ENCODE measurements around the gene BEND3. TPM values are rescaled to one million over a fixed set of nuclear protein-coding genes. Genes with fewer than 3 reads are reported as not detected.

The BEND3 gene
- total and polyA plus RNA-seq, 9 of the 15 experiments (the other 6 are each of a cell fraction or from before 2014, with no cell fraction given), result 0.64 to 8.4 (median 3.3) TPM

- peaks cover 0 to 3% of the 10 kb centered on the region in 2 experiments; a peak in 2 of 5 replicates for H3K4me1 ChIP-seq (replicated peaks in 1 of 2; ENCODE audit: control insufficient read depth in 2 of 2, insufficient read depth in 2 of 2, low read length in 2 of 2)
- H3K4me3 ChIP-seq, result no peak overlapping the region
- ChIA-PET CTCF (ENCODE audit: low intra/inter-chr PET ratio) (no interaction called here), POLR2A (interaction anchor here (0.6 to 0.7 kb wide), 2 partner anchors 158 to 238 kb away, joined by 3 read pairs; no protein-coding TSS in a partner anchor)
- intact Hi-C loops (cut with micrococcal nuclease), result no loop called here
- H4K20me1 ChIP-seq (replicated peaks; ENCODE audit: control insufficient read depth, insufficient read depth, low read length), result no peaks in the 10 kb centered on the region
- DNase-seq (ENCODE audit: extremely low read depth in 1 of 4, low spot score in 3 of 4) (peak in 1 of 4 experiments; percentile 22), ATAC-seq (peak; percentile 80), FAIRE-seq (peak; percentile 56)
- 0 out of 2 replicates have a peak, but pooled peaks cover 2% of the 10 kb centered on the region for H3K9me3 ChIP-seq (replicated peaks; ENCODE audit: control insufficient read depth, insufficient read depth, low read depth, low read length)
- H2AFZ ChIP-seq (ENCODE audit: low read depth, low read length), result 0 out of 2 replicates have a peak overlapping the region, but pooled peaks have one; percentile 17
- in situ Hi-C loops (cut with MboI), result no loop called here
- WGBS (ENCODE audit: insufficient coverage, low coverage, missing lambda C conversion rate), result 43% methylated on average over 4 of the region's 4 CpGs
- no peaks in the 10 kb centered on the region for H3K9me1 ChIP-seq (ENCODE audit: control insufficient read depth, insufficient read depth, low read length)
- no TSS peak for BruUV-seq (replicated peaks)
- no peaks in the 10 kb centered on the region for H3K79me2 ChIP-seq (ENCODE audit: control insufficient read depth, insufficient read depth, low read length)
- no peak overlapping the region for H3K9ac ChIP-seq (ENCODE audit: insufficient read depth in 1 of 2, low read depth in 2 of 2, low read length in 2 of 2)
- H3K36me3 ChIP-seq (ENCODE audit: control insufficient read depth, insufficient read depth, low read length), result 0 out of 3 replicates have a peak, but pooled peaks cover 5% of the 10 kb centered on the region
- H3K4me2 ChIP-seq (ENCODE audit: insufficient read depth, low read length), result no peak overlapping the region
- H3K27ac ChIP-seq (ENCODE audit: extremely low read depth, low read depth, low read length), result no peak overlapping the region
- H3K27me3 ChIP-seq (ENCODE audit: control insufficient read depth in 2 of 2, insufficient read depth in 2 of 2, low read length in 2 of 2), result no peaks in the 10 kb centered on the region
- no peak for TF ChIP-seq POLR2AphosphoS5 (IDR thresholded peaks at IDR 0.05; ENCODE audit: control insufficient read depth, insufficient read depth, low read depth, low read length)
- TF ChIP-seq CSDE1 (IDR thresholded peaks at IDR 0.05), result no peak
- TF ChIP-seq OTX1 (CRISPR knock-in tag; IDR thresholded peaks at IDR 0.05), result no peak
- no peak for TF ChIP-seq SAP30 (IDR thresholded peaks at IDR 0.05; ENCODE audit: borderline replicate concordance, insufficient read depth, low read depth, low read length, poor library complexity, severe bottlenecking)
- 0 out of 2 replicates have a peak, but pooled peaks have one; percentile 42 for TF ChIP-seq EHMT2 (IDR thresholded peaks at IDR 0.05)
- no peak for TF ChIP-seq TBL1XR1 (IDR thresholded peaks at IDR 0.05; ENCODE audit: low read length in 2 of 2)
- TF ChIP-seq ZNF23 (CRISPR knock-in tag; IDR thresholded peaks at IDR 0.05), result no peak
- peak; percentile 44; the same call in 1 of the 2 replicates for TF ChIP-seq NFE2 (IDR thresholded peaks at IDR 0.05; ENCODE audit: low read depth)
- peak; percentile 17; the same call in 1 of the 2 replicates for TF ChIP-seq REST (IDR thresholded peaks at IDR 0.05; ENCODE audit: borderline replicate concordance)
- no peak for TF ChIP-seq REST (CRISPR knock-in tag; IDR thresholded peaks at IDR 0.05; ENCODE audit: low read depth)
- TF ChIP-seq CTCF (IDR thresholded peaks at IDR 0.05 in 2 of 3, conservative IDR thresholded peaks at IDR 0.05 in 1 of 3; ENCODE audit: insufficient read depth in 2 of 3, low read depth in 1 of 3, low read length in 3 of 3), result peak in 2 of 3 experiments; percentile 29 to 42; a peak in 4 of 6 replicates
- TF ChIP-seq RAD21 (CRISPR knock-in tag; conservative IDR thresholded peaks at IDR 0.05 in 1 of 2, IDR thresholded peaks at IDR 0.05 in 1 of 2), result peak in 1 of 2 experiments; percentile 37; a peak in 2 of 4 replicates
- TF ChIP-seq CHCHD3 (CRISPR knock-in tag; IDR thresholded peaks at IDR 0.05), result no peak
Measured at GRCh38 chr6:107082045-107082444, 33.3 kb downstream of the BEND3 start.
